Astrocyte of the spinal cord (primary cell): ENCODE data around the gene KRTAP10-9.

Experiments used
- DNase-seq: peaks from one replicate; pipeline ENCODE4 v3.0.0; 2011; ENCODE audit warnings: low read depth, low spot score
- H3K4me3 ChIP-seq: 2 replicates; pipeline ENCODE4 v1.5.1; 2011; ENCODE audit warnings: low read depth, mild to moderate bottlenecking, low read length, moderate library complexity
- in situ Hi-C: cut with HindIII; loops from 2 replicates; pipeline ENCODE4 v1.10.0; 2017; ENCODE audit warnings: low sequenced_read_pairs
- TF ChIP-seq, protein P1 (sequence below): IDR thresholded peaks from 2 replicates; pipeline ENCODE4 v1.5.1; 2012; ENCODE audit warnings: low read depth, mild to moderate bottlenecking, low read length, inconsistent platforms

The KRTAP10-9 gene

GRCh38 chr21:44647222-44647552 lies 20.3 kb downstream of the KRTAP10-9 start:
- in situ Hi-C loops = no loop called here
- TF ChIP-seq, protein P1, sequence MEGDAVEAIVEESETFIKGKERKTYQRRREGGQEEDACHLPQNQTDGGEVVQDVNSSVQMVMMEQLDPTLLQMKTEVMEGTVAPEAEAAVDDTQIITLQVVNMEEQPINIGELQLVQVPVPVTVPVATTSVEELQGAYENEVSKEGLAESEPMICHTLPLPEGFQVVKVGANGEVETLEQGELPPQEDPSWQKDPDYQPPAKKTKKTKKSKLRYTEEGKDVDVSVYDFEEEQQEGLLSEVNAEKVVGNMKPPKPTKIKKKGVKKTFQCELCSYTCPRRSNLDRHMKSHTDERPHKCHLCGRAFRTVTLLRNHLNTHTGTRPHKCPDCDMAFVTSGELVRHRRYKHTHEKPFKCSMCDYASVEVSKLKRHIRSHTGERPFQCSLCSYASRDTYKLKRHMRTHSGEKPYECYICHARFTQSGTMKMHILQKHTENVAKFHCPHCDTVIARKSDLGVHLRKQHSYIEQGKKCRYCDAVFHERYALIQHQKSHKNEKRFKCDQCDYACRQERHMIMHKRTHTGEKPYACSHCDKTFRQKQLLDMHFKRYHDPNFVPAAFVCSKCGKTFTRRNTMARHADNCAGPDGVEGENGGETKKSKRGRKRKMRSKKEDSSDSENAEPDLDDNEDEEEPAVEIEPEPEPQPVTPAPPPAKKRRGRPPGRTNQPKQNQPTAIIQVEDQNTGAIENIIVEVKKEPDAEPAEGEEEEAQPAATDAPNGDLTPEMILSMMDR = no peak
- DNase-seq = no peak

DNA sequence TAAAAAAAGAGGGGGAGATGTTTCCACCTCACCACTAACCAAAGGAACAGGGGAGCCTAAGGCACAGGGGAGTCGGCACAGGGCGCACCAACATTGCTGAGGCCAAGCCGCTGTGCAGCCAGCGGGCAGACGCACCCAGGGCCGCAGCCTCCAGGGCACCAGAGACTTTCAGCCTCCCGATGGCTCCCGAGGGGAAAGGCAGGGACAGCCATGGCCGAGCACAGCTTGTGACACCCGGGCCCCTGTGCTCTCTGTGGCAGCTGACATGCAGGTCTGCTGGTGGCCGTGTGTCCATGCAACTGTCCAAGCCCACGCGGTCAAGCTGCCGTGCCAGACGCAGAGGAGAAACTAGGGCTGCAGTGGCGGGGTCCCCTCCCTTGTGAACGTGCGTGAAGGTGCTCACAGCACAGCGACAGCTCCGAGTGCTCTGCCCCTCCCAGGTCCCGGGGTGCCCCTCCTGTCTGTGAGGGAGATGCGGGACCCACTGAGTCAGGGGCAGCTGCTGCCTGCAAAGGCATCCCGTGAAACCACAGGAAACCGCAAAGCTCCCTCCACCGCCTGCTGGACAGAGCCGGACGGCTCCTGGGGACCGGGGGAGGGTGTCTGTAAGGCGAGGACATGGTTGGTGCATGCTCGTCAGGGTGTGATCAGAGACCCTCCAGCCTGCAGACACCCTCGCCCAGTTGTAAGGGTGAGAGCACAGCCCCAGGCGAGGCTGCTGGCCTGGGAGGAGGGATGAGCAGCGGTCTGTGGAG lies 21.8 kb downstream of the KRTAP10-9 start:
- TF ChIP-seq, protein P1 = no peak
- H3K4me3 ChIP-seq = no peak overlapping the region
- in situ Hi-C loops = no loop called here
- no peak for DNase-seq

More at GRCh38 chr21:44647222-44647552, 20.3 kb downstream of the KRTAP10-9 start:
- H3K4me3 ChIP-seq = no peak overlapping the region

GRCh38 chr21:44649521-44650100 lies 22.7 kb downstream of the KRTAP10-9 start:
- TF ChIP-seq, protein P1 = no peak
- in situ Hi-C loops = no loop called here
- H3K4me3 ChIP-seq = no peak overlapping the region
- no peak for DNase-seq

DNA sequence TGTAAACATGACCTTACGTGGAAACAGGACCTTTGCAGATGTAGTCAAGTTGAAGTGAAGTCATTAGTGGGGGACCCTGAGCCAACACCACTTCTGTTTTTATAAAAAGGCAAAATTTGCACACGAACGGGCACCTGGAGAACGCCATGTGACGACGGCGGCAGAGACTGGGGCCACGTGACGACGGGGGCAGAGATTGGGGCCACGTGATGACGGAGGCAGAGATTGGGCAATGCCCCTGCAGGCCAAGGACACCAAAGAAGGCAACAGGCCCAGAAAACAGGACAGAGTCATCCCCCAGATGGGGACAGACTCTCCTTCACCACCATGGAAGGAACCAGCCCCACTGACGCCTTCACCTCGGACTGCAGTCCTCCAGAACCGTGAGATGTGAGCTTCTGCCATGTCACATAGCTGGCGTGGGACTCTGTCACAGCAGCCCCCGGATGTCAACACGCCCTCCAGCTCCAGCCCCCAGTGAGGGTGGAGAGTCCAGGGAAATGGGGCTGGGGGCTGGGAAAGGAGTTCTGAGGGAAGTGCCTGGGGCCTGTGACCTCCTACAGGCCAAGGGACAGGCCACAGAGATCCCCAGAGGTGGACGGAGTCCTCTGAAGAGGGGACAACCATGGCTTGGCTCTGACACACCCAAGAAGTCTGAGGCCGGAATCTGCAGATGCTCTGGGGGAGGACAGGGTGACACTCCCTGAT lies 23.5 kb downstream of the KRTAP10-9 start:
- in situ Hi-C loops = no loop called here
- TF ChIP-seq, protein P1 = no peak
- H3K4me3 ChIP-seq = no peak overlapping the region
- no peak for DNase-seq

DNA sequence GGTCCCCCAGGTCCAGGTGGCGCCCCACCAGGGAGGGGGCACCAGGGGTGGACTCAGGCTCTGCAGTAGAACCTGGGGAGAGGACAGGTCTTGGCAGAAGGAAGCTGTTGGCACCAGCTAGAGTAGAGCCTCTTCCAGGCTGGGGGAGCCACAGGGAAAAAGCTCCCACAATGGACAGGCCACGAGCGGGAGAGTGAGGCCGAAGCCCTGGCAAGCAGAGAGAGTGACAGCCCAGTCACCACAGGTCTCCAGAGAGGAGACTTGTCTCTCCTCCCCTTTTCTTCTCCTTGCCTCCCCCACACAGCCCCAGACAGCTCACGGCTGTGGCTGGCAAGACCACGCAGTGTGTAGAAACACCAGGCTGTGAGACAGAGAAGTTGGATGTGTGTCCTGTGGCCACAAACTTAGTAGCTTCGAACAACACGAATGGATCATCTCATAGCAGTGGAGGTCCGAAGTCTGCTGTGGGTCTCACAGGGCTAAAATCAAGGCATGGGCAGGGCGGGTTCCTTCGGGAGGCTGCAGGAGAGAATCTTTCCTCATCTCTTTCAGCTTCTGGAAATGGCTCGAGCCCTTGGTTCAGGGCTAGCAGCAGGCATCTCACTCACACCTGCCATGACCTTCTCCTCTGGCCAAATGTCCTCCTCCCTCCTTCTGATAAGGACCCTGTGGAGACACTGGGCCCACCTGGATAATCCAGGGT lies 24.2 kb downstream of the KRTAP10-9 start:
- TF ChIP-seq, protein P1 = no peak
- in situ Hi-C loops = no loop called here
- no peak overlapping the region for H3K4me3 ChIP-seq
- DNase-seq = no peak

DNA sequence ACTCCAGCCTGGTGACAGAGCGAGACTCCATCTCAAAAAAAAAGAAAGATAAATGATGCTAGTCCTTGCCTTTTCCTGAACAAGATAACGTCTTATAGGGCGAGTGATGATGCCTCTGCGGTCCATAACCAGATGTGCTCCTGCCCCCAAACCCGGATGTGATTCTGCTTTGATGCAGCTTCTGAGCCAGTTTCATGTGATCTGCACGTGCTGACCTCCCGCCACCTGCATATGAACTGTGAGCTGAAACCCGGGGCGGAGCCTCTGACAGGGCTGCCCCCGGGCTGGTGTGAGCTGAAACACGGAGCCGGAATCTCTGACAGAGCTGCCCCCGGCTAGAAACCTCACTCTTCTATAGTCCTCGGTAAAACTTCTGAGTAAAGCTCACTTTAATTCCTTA lies 26.2 kb downstream of the KRTAP10-9 start:
- in situ Hi-C loops = no loop called here
- DNase-seq = no peak
- TF ChIP-seq, protein P1 = no peak
- no peak overlapping the region for H3K4me3 ChIP-seq
